ENCODE measurements around the gene CFAP58.

DNA sequence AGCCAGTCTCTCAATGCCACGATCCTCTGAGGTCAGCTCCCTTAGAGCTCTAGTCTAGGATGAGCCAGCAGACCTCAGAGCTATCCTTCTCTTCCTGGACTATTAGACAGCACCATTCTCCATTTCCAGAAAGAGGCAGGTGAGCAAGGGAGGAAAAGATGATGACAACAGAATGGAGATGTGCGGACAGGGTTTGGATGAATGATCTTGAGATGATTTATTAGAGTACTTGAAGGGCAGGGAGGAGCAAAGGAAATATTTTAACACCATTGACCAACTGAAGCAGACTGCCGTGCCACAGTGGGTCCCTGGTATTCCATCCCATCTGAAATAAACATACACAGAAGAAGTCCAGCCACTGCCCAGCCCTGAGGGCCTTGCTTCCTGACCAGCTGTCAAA lies 94.3 kb downstream of the CFAP58 start:
- TF ChIP-seq TAF1 (CRISPR knock-in tag; IDR thresholded peaks at IDR 0.05) (no peak), MXI1 (IDR thresholded peaks at IDR 0.05; ENCODE audit: borderline replicate concordance, low read depth, low read length) (no peak), POLR2A (IDR thresholded peaks at IDR 0.05; ENCODE audit: insufficient read depth in 1 of 2, low read depth in 2 of 2, low read length in 2 of 2) (no peak), CCAR2 (optimal IDR thresholded peaks at IDR 0.05; ENCODE audit: low read depth, low read length) (no peak), PHB2 (IDR thresholded peaks at IDR 0.05; ENCODE audit: partially characterized antibody) (no peak), MTF1 (CRISPR knock-in tag; IDR thresholded peaks at IDR 0.05) (no peak), ZNF20 (CRISPR knock-in tag; IDR thresholded peaks at IDR 0.05) (no peak), TMF1 (CRISPR knock-in tag; IDR thresholded peaks at IDR 0.05; ENCODE audit: low read depth) (no peak), EZH2 (conservative IDR thresholded peaks at IDR 0.05; ENCODE audit: low read depth, low read length) (no peak)
- TF ChIP-seq, protein P1, sequence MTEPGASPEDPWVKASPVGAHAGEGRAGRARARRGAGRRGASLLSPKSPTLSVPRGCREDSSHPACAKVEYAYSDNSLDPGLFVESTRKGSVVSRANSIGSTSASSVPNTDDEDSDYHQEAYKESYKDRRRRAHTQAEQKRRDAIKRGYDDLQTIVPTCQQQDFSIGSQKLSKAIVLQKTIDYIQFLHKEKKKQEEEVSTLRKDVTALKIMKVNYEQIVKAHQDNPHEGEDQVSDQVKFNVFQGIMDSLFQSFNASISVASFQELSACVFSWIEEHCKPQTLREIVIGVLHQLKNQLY (CRISPR knock-in tag; IDR thresholded peaks at IDR 0.05): no peak
- TF ChIP-seq, protein P2, sequence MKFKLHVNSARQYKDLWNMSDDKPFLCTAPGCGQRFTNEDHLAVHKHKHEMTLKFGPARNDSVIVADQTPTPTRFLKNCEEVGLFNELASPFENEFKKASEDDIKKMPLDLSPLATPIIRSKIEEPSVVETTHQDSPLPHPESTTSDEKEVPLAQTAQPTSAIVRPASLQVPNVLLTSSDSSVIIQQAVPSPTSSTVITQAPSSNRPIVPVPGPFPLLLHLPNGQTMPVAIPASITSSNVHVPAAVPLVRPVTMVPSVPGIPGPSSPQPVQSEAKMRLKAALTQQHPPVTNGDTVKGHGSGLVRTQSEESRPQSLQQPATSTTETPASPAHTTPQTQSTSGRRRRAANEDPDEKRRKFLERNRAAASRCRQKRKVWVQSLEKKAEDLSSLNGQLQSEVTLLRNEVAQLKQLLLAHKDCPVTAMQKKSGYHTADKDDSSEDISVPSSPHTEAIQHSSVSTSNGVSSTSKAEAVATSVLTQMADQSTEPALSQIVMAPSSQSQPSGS (CRISPR knock-in tag; IDR thresholded peaks at IDR 0.05): no peak
- TF ChIP-seq, protein P3, sequence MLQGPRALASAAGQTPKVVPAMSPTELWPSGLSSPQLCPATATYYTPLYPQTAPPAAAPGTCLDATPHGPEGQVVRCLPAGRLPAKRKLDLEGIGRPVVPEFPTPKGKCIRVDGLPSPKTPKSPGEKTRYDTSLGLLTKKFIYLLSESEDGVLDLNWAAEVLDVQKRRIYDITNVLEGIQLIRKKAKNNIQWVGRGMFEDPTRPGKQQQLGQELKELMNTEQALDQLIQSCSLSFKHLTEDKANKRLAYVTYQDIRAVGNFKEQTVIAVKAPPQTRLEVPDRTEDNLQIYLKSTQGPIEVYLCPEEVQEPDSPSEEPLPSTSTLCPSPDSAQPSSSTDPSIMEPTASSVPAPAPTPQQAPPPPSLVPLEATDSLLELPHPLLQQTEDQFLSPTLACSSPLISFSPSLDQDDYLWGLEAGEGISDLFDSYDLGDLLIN (CRISPR knock-in tag; IDR thresholded peaks at IDR 0.05; ENCODE audit: borderline replicate concordance): no peak
- TF ChIP-seq, protein P4, sequence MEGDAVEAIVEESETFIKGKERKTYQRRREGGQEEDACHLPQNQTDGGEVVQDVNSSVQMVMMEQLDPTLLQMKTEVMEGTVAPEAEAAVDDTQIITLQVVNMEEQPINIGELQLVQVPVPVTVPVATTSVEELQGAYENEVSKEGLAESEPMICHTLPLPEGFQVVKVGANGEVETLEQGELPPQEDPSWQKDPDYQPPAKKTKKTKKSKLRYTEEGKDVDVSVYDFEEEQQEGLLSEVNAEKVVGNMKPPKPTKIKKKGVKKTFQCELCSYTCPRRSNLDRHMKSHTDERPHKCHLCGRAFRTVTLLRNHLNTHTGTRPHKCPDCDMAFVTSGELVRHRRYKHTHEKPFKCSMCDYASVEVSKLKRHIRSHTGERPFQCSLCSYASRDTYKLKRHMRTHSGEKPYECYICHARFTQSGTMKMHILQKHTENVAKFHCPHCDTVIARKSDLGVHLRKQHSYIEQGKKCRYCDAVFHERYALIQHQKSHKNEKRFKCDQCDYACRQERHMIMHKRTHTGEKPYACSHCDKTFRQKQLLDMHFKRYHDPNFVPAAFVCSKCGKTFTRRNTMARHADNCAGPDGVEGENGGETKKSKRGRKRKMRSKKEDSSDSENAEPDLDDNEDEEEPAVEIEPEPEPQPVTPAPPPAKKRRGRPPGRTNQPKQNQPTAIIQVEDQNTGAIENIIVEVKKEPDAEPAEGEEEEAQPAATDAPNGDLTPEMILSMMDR (CRISPR knock-in tag; IDR thresholded peaks at IDR 0.05): no peak
- TF ChIP-seq, protein P5, sequence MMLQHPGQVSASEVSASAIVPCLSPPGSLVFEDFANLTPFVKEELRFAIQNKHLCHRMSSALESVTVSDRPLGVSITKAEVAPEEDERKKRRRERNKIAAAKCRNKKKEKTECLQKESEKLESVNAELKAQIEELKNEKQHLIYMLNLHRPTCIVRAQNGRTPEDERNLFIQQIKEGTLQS (CRISPR knock-in tag; IDR thresholded peaks at IDR 0.05): no peak
